HG02943 (cell line): ENCODE data around the gene CALML4.
"Not testable (repeated sequence)": the region's sequence is repeated elsewhere in the genome, so short reads cannot be mapped to it uniquely, and the experiment has no call there.

ENCODE experiments used
- ATAC-seq: cut with Tn5 transposase; IDR thresholded peaks from one replicate; pipeline ENCODE4 v1.9.1; 2021; ENCODE audit warnings: mild to moderate bottlenecking, low read depth, moderate library complexity; ENCODE audit not compliant: unreplicated experiment

Gene CALML4

GRCh38 chr15:68204776-68205557 is at the start of gene CALML4:
TSS of gene CALML4 (minus strand) at chr15:68205332. CDS start at chr15:68205247, 85 bp downstream.
- ATAC-seq = no peak

- ATAC-seq = no peak
Observed at GRCh38 chr15:68252925-68253534, 47.9 kb upstream of the CALML4 start.

GRCh38 chr15:68249058-68249713 is 44.1 kb upstream of the CALML4 start:
- ATAC-seq = no peak

- no peak for ATAC-seq
Observed at GRCh38 chr15:68244235-68244634, 39.1 kb upstream of the CALML4 start.

- no peak for ATAC-seq
Observed at GRCh38 chr15:68241088-68241935, 36.2 kb upstream of the CALML4 start.

- no peak for ATAC-seq
Observed at GRCh38 chr15:68239025-68239424, 33.9 kb upstream of the CALML4 start.

- no peak for ATAC-seq
Observed at GRCh38 chr15:68235022-68235421, 29.9 kb upstream of the CALML4 start.

GRCh38 chr15:68234520-68234919 is 29.4 kb upstream of the CALML4 start:
- not testable (repeated sequence) for ATAC-seq

GRCh38 chr15:68234060-68234459 is 28.9 kb upstream of the CALML4 start:
- ATAC-seq = no peak

GRCh38 chr15:68232937-68233336 is 27.8 kb upstream of the CALML4 start:
- ATAC-seq = no peak

GRCh38 chr15:68232449-68232848 is 27.3 kb upstream of the CALML4 start:
- no peak for ATAC-seq

GRCh38 chr15:68231102-68231818 is 26.1 kb upstream of the CALML4 start:
- ATAC-seq = no peak

- no peak for ATAC-seq
Observed at GRCh38 chr15:68230157-68231100, 25.3 kb upstream of the CALML4 start.

GRCh38 chr15:68229386-68230156 is 24.4 kb upstream of the CALML4 start, which contains the start of gene CLN6:
TSS of gene CLN6 (minus strand) at chr15:68229728. CDS start at chr15:68229584, 144 bp downstream.
- ATAC-seq = peak; percentile 72

GRCh38 chr15:68228971-68229385 is 23.8 kb upstream of the CALML4 start:
- peak; percentile 12 for ATAC-seq

GRCh38 chr15:68228143-68228970 is 23.2 kb upstream of the CALML4 start:
- ATAC-seq = no peak

GRCh38 chr15:68227643-68228142 is 22.6 kb upstream of the CALML4 start:
- ATAC-seq = no peak
